HCT116 (cell line): ENCODE results near the gene KCND3. TPM values are rescaled to one million over a fixed set of nuclear protein-coding genes. Genes with fewer than 3 reads are reported as not detected.

Experiments used
- ATAC-seq: fragments of 200-7000 bp; cut with Tn5 transposase; 2 replicates; pipeline ENCODE4 v1.9.1; 2020; ENCODE audit warnings: mild to moderate bottlenecking, moderate library complexity
- BruUV-seq: library from RNA; stranded (reverse); fragments of 400-500 nt; replicated peaks from 2 replicates; lab custom pipeline; 2021; lab: Mats Ljungman, UMichigan
- CTCF ChIA-PET: fragments of 300-600 bp; sonication (Branson Sonifier 250); formaldehyde crosslinking; loops from one replicate; lab custom pipeline; 2021; ENCODE audit warnings: antibody characterized with exemption; lab: Charles Lee
- POLR2A ChIA-PET: fragments of 300-600, 350-600 bp; sonication (Branson Sonifier 250); formaldehyde crosslinking; loops from one replicate; lab custom pipeline; 2021; ENCODE audit warnings: antibody characterized with exemption; lab: Charles Lee
- RAD21 ChIA-PET, 2 experiments: fragments of 300-600 bp; sonication (Branson Sonifier 250); formaldehyde crosslinking; loops; one replicate each; lab custom pipeline; 2023; ENCODE audit warnings: low total read pairs in 2 of 2; ENCODE audit not compliant: uncharacterized antibody in 2 of 2, unreplicated experiment in 2 of 2, low non-redundant PET in 1 of 2; lab: Charles Lee
- DNase-seq: peaks from one replicate; pipeline ENCODE4 v3.0.0-alpha.2; 2010; ENCODE audit warnings: low read depth, low spot score
- H2AFZ ChIP-seq: fragments of 200-600 bp; shearing (Covaris generic), sonication (generic); 2 replicates; pipeline ENCODE4 v1.6.1; 2017; ENCODE audit warnings: low read depth, mixed run types, mixed read lengths, antibody characterized with exemption, low read length; ENCODE audit not compliant: poor library complexity, severe bottlenecking
- H3K27ac ChIP-seq: 2 replicates; pipeline ENCODE4 v1.5.1; 2012; ENCODE audit warnings: low read depth, low read length
- H3K27me3 ChIP-seq: fragments of 200-600 bp; sonication (generic); 2 replicates; pipeline ENCODE4 v1.6.1; 2016; ENCODE audit warnings: mixed run types, low read length, mixed read lengths; ENCODE audit not compliant: insufficient read depth
- H3K36me3 ChIP-seq, 2 experiments: fragments of 200-500 bp in 1 of 2; fragments of 200-600 bp in 1 of 2; sonication (Bioruptor generic) in 1 of 2; sonication (generic) in 1 of 2; 2 replicates each; pipeline versions ENCODE4 v1.5.1 to v1.6.1; 2014 to 2016; ENCODE audit warnings: low read length in 2 of 2, inconsistent platforms in 1 of 2, mixed read lengths in 1 of 2, mixed run types in 1 of 2; ENCODE audit not compliant: insufficient read depth in 2 of 2, control insufficient read depth in 1 of 2
- H3K4me1 ChIP-seq, 2 experiments: fragments of 200-600 bp in 1 of 2; sonication (generic) in 1 of 2; 2 replicates each; pipeline versions ENCODE4 v1.5.1 to v1.6.1; 2012 to 2017; ENCODE audit warnings: low read length in 2 of 2, inconsistent platforms in 1 of 2, mild to moderate bottlenecking in 1 of 2, mixed read lengths in 1 of 2, mixed run types in 1 of 2, moderate library complexity in 1 of 2; ENCODE audit not compliant: insufficient read depth in 2 of 2, control insufficient read depth in 1 of 2
- H3K4me2 ChIP-seq: fragments of 200-600 bp; sonication (generic); 2 replicates; pipeline ENCODE4 v1.6.1; 2017; ENCODE audit warnings: mixed run types, low read length, mixed read lengths
- H3K4me3 ChIP-seq, 2 experiments: fragments of 200-600 bp in 1 of 2; sonication (generic) in 1 of 2; replicated peaks in 1 of 2; 2 replicates each; pipeline ENCODE4 v1.5.1; 2011 to 2016; ENCODE audit warnings: low read length in 2 of 2, control low read depth in 1 of 2, low read depth in 1 of 2, mild to moderate bottlenecking in 1 of 2, mixed read lengths in 1 of 2, mixed run types in 1 of 2
- H3K79me2 ChIP-seq: fragments of 200-600 bp; sonication (generic); 2 replicates; pipeline ENCODE4 v1.6.1; 2017; ENCODE audit warnings: mild to moderate bottlenecking, mixed run types, low read length, moderate library complexity, mixed read lengths; ENCODE audit not compliant: insufficient read depth
- H3K9ac ChIP-seq: fragments of 200-600 bp; sonication (generic); 2 replicates; pipeline ENCODE4 v1.6.1; 2016; ENCODE audit warnings: low read length, mixed read lengths
- H3K9me2 ChIP-seq: fragments of 200-600 bp; sonication (generic), shearing (Covaris generic); 2 replicates; pipeline ENCODE4 v1.6.1; 2017; ENCODE audit warnings: mixed run types, mild to moderate bottlenecking, moderate library complexity; ENCODE audit not compliant: insufficient read depth
- H3K9me3 ChIP-seq, 2 experiments: fragments of 200-500 bp in 1 of 2; fragments of 200-600 bp in 1 of 2; sonication (Bioruptor generic) in 1 of 2; sonication (generic) in 1 of 2; 2 replicates each; pipeline ENCODE4 v1.6.1; 2014 to 2017; ENCODE audit warnings: low read length in 2 of 2, mixed read lengths in 2 of 2, inconsistent platforms in 1 of 2, low read depth in 1 of 2, mild to moderate bottlenecking in 1 of 2, mixed run types in 1 of 2, moderate library complexity in 1 of 2; ENCODE audit not compliant: control insufficient read depth in 1 of 2, insufficient read depth in 1 of 2
- H4K20me1 ChIP-seq: fragments of 200-600 bp; sonication (generic), shearing (Covaris generic); 2 replicates; pipeline ENCODE4 v1.6.1; 2017; ENCODE audit warnings: mixed run types, mild to moderate bottlenecking, moderate library complexity; ENCODE audit not compliant: insufficient read depth
- ATF3 ChIP-seq: IDR thresholded peaks from 2 replicates; pipeline ENCODE4 v1.6.1; 2012
- CTCF ChIP-seq, 3 experiments: fragments of 200-600 bp in 1 of 3; sonication (generic) in 1 of 3; IDR thresholded peaks in 2 of 3; conservative IDR thresholded peaks in 1 of 3; 2 replicates each; pipeline ENCODE4 v1.5.1; 2012 to 2017; ENCODE audit warnings: low read depth in 2 of 3, low read length in 2 of 3, antibody characterized with exemption in 1 of 3, borderline replicate concordance in 1 of 3, control low read depth in 1 of 3, mild to moderate bottlenecking in 1 of 3, mixed read lengths in 1 of 3, mixed run types in 1 of 3, moderate library complexity in 1 of 3; ENCODE audit not compliant: insufficient read depth in 1 of 3
- EGR1 ChIP-seq: IDR thresholded peaks from 2 replicates; pipeline ENCODE4 v1.6.1; 2012; ENCODE audit warnings: low read depth
- ELF1 ChIP-seq: IDR thresholded peaks from 2 replicates; pipeline ENCODE4 v1.6.1; 2012; ENCODE audit warnings: low read depth, borderline replicate concordance
- FOSL1 ChIP-seq: IDR thresholded peaks from 2 replicates; pipeline ENCODE4 v1.6.1; 2012; ENCODE audit warnings: low read depth
- JUND ChIP-seq: IDR thresholded peaks from 2 replicates; pipeline ENCODE4 v1.6.1; 2012
- POLR2AphosphoS5 ChIP-seq: IDR thresholded peaks from 2 replicates; pipeline ENCODE4 v1.6.1; 2011; ENCODE audit warnings: mild to moderate bottlenecking, low read depth, low read length, moderate library complexity
- SIN3A ChIP-seq: IDR thresholded peaks from 2 replicates; pipeline ENCODE4 v1.6.1; 2012; ENCODE audit warnings: low read depth
- SP1 ChIP-seq: IDR thresholded peaks from 2 replicates; pipeline ENCODE4 v1.6.1; 2012; ENCODE audit warnings: low read depth
- SRF ChIP-seq: IDR thresholded peaks from 2 replicates; pipeline ENCODE4 v1.6.1; 2012; ENCODE audit warnings: low read depth
- TCF7L2 ChIP-seq: IDR thresholded peaks from 2 replicates; pipeline ENCODE4 v1.7.0; 2011; ENCODE audit warnings: borderline replicate concordance, inconsistent platforms; ENCODE audit not compliant: insufficient read depth, insufficient read length; ENCODE audit errors: extremely low read depth
- YY1 ChIP-seq: IDR thresholded peaks from 2 replicates; pipeline ENCODE4 v1.6.1; 2011; ENCODE audit warnings: low read length, low read depth, moderate library complexity, mild to moderate bottlenecking; ENCODE audit not compliant: insufficient replicate concordance; ENCODE audit errors: extremely low read depth
- ZBTB33 ChIP-seq: IDR thresholded peaks from 2 replicates; pipeline ENCODE4 v1.6.1; 2011; ENCODE audit warnings: mild to moderate bottlenecking, low read length, moderate library complexity; ENCODE audit not compliant: insufficient replicate concordance; ENCODE audit errors: extremely low read depth
- ZFX ChIP-seq: fragments of 450-650 bp; IDR thresholded peaks from 2 replicates; pipeline ENCODE4 v1.6.1; 2017
- ZNF274 ChIP-seq: fragments of 200-500 bp; sonication (Bioruptor generic); IDR thresholded peaks from 2 replicates; pipeline ENCODE4 v1.6.1; 2014; ENCODE audit warnings: mild to moderate bottlenecking, low read depth, low read length, inconsistent platforms
- intact Hi-C: fragments of 100-400 bp; cut with micrococcal nuclease; formaldehyde crosslinking; loops from 2 replicates; pipeline ENCODE4 v1.10.0; 2022
- total RNA-seq: library from RNA; stranded (reverse); gene quantifications from one replicate; pipeline ENCODE4 v1.2.1, GENCODE V29; 2021; ENCODE audit not compliant: unreplicated experiment

KCND3 gene
- total RNA-seq, 1 experiment from 2014 or later = 0.44 TPM

- no peaks in the 10 kb centered on the region for H3K79me2 ChIP-seq
- CTCF ChIA-PET = no interaction called here
- POLR2A ChIA-PET = no interaction called here
- no peak overlapping the region for H3K27ac ChIP-seq
- no peaks in the 10 kb centered on the region for H3K36me3 ChIP-seq
- no peak overlapping the region for H3K4me2 ChIP-seq
- H3K9me2 ChIP-seq = no peaks in the 10 kb centered on the region
- peaks cover 88% of the 10 kb centered on the region for H3K27me3 ChIP-seq
- DNase-seq = no peak
- no TSS peak for BruUV-seq
- H3K4me3 ChIP-seq = no peak overlapping the region
- RAD21 ChIA-PET = interaction anchor here in 1 of 2 experiments (0.6 kb wide), 1 partner anchor 209 kb away, joined by 3 read pairs; no protein-coding TSS in a partner anchor
- no peak overlapping the region for H2AFZ ChIP-seq
- no peak overlapping the region for H3K9ac ChIP-seq
- ATAC-seq = no peak
- intact Hi-C loops = no loop called here
- no peaks in the 10 kb centered on the region for H3K4me1 ChIP-seq
- TF ChIP-seq ZNF274 (no peak), SP1 (no peak), ATF3 (no peak), ELF1 (no peak), FOSL1 (no peak), SIN3A (no peak), CTCF (IDR thresholded peaks at IDR 0.05 in 2 of 3, conservative IDR thresholded peaks at IDR 0.05 in 1 of 3; ENCODE audit: borderline replicate concordance in 1 of 3, insufficient read depth in 1 of 3, low read depth in 2 of 3, low read length in 2 of 3) (no peak), EGR1 (no peak), JUND (no peak), ZFX (no peak), SRF (no peak), TCF7L2 (no peak), ZBTB33 (no peak), POLR2AphosphoS5 (no peak), YY1 (no peak)
- H3K9me3 ChIP-seq = no peaks in the 10 kb centered on the region
- no peaks in the 10 kb centered on the region for H4K20me1 ChIP-seq
These were observed 23.6 kb downstream of the KCND3 start for GRCh38 chr1:111965781-111966443.
